Mesenchymal stem cell (in vitro differentiated cells and primary cell): ENCODE results near the gene LAIR1.

Experiments used
- DNase-seq: peaks from one replicate; pipeline ENCODE4 v3.0.0-alpha.2; 2013
- H2AFZ ChIP-seq: one replicate; pipeline ENCODE4 v1.6.1; 2013; ENCODE audit warnings: low read depth, mild to moderate bottlenecking, control low read depth, inconsistent platforms, low read length, moderate library complexity
- H2AK5ac ChIP-seq: 2 replicates; pipeline ENCODE4 v1.6.1; 2013; ENCODE audit warnings: low read length, moderate library complexity, mild to moderate bottlenecking, inconsistent platforms; ENCODE audit not compliant: severe bottlenecking
- H2BK120ac ChIP-seq: one replicate; pipeline ENCODE4 v1.6.1; 2013; ENCODE audit warnings: low read depth, mild to moderate bottlenecking, inconsistent platforms, low read length, moderate library complexity
- H2BK12ac ChIP-seq, 2 experiments: one replicate each; pipeline ENCODE4 v1.6.1; 2013; ENCODE audit warnings: inconsistent platforms in 2 of 2, low read length in 2 of 2, mild to moderate bottlenecking in 2 of 2, moderate library complexity in 2 of 2, control low read depth in 1 of 2
- H2BK15ac ChIP-seq: one replicate; pipeline ENCODE4 v1.6.1; 2013; ENCODE audit warnings: mild to moderate bottlenecking, low read depth, inconsistent platforms; ENCODE audit not compliant: poor library complexity, severe bottlenecking
- H2BK5ac ChIP-seq: 2 replicates; pipeline ENCODE4 v1.6.1; 2013; ENCODE audit warnings: low read depth, mild to moderate bottlenecking, low read length, control low read depth, inconsistent platforms; ENCODE audit not compliant: poor library complexity, severe bottlenecking
- H3K14ac ChIP-seq, 2 experiments: one replicate each; pipeline ENCODE4 v1.6.1; 2013; ENCODE audit warnings: inconsistent platforms in 2 of 2, low read length in 2 of 2, control low read depth in 1 of 2, mild to moderate bottlenecking in 1 of 2, moderate library complexity in 1 of 2
- H3K18ac ChIP-seq, 2 experiments: one replicate each; pipeline ENCODE4 v1.6.1; 2013; ENCODE audit warnings: inconsistent platforms in 2 of 2, low read length in 2 of 2, control low read depth in 1 of 2, low read depth in 1 of 2, mild to moderate bottlenecking in 1 of 2
- H3K23ac ChIP-seq, 2 experiments: one replicate each; pipeline ENCODE4 v1.6.1; 2013; ENCODE audit warnings: inconsistent platforms in 2 of 2, low read length in 2 of 2, mild to moderate bottlenecking in 2 of 2, moderate library complexity in 2 of 2, control low read depth in 1 of 2
- H3K27ac ChIP-seq: 2 replicates; pipeline ENCODE4 v1.5.1; 2013; ENCODE audit warnings: mild to moderate bottlenecking, moderate library complexity, low read length, control low read depth, inconsistent platforms; ENCODE audit not compliant: poor library complexity, severe bottlenecking
- H3K27me3 ChIP-seq, 2 experiments: 2 replicates each; pipeline versions ENCODE4 v1.6.1 to v1.7.0; 2013; ENCODE audit warnings: low read length in 2 of 2, mild to moderate bottlenecking in 2 of 2, moderate library complexity in 2 of 2, control low read depth in 1 of 2, inconsistent platforms in 1 of 2; ENCODE audit not compliant: control insufficient read depth in 1 of 2, insufficient read depth in 1 of 2
- H3K36me3 ChIP-seq, 2 experiments: 2 replicates each; pipeline versions ENCODE4 v1.6.1 to v1.7.0; 2013; ENCODE audit warnings: low read length in 2 of 2, control low read depth in 1 of 2, inconsistent platforms in 1 of 2, low read depth in 1 of 2, mild to moderate bottlenecking in 1 of 2; ENCODE audit not compliant: insufficient read depth in 2 of 2, control insufficient read depth in 1 of 2
- H3K4ac ChIP-seq, 2 experiments: one replicate each; pipeline ENCODE4 v1.6.1; 2013; ENCODE audit warnings: inconsistent platforms in 2 of 2, low read length in 2 of 2, mild to moderate bottlenecking in 2 of 2, moderate library complexity in 2 of 2, control low read depth in 1 of 2, low read depth in 1 of 2
- H3K4me1 ChIP-seq: 2 replicates; pipeline ENCODE4 v1.6.1; 2013; ENCODE audit warnings: low read depth, low read length, control low read depth; ENCODE audit not compliant: control insufficient read depth, insufficient read depth
- H3K4me2 ChIP-seq: 2 replicates; pipeline ENCODE4 v1.6.1; 2013; ENCODE audit warnings: low read length, mild to moderate bottlenecking, inconsistent platforms; ENCODE audit not compliant: poor library complexity, severe bottlenecking
- H3K4me3 ChIP-seq, 2 experiments: 2 replicates each; pipeline versions ENCODE4 v1.5.1 to v1.7.0; 2013; ENCODE audit warnings: low read length in 2 of 2, mild to moderate bottlenecking in 2 of 2, control low read depth in 1 of 2, low read depth in 1 of 2; ENCODE audit not compliant: insufficient read depth in 1 of 2
- H3K79me1 ChIP-seq: replicated peaks from 2 replicates; pipeline ENCODE4 v1.6.1; 2013; ENCODE audit warnings: mild to moderate bottlenecking, control low read depth, low read length, inconsistent platforms; ENCODE audit not compliant: poor library complexity, severe bottlenecking
- H3K9ac ChIP-seq: 2 replicates; pipeline ENCODE4 v1.7.0; 2013; ENCODE audit warnings: mild to moderate bottlenecking, low read length, moderate library complexity
- H3K9me3 ChIP-seq: 2 replicates; pipeline ENCODE4 v1.7.0; 2013; ENCODE audit warnings: mild to moderate bottlenecking, low read length; ENCODE audit not compliant: control insufficient read depth
- H4K8ac ChIP-seq: one replicate; pipeline ENCODE4 v1.6.1; 2013; ENCODE audit warnings: inconsistent platforms, mild to moderate bottlenecking, low read length, moderate library complexity
- H4K91ac ChIP-seq: one replicate; pipeline ENCODE4 v1.6.1; 2013; ENCODE audit warnings: mild to moderate bottlenecking, low read length, inconsistent platforms
- WGBS: methylation state at CpG from one replicate; pipeline ENCODE4 v1.1.7; 2013; ENCODE audit warnings: mixed read lengths; 5-methylcytosine and 5-hydroxymethylcytosine counted together

LAIR1 gene

GRCh38 chr19:54302257-54302656, 62.5 kb downstream of the LAIR1 start:
- no peak overlapping the region for H3K18ac ChIP-seq
- no peak overlapping the region for H3K4me2 ChIP-seq
- H3K23ac ChIP-seq: no peak overlapping the region
- H2BK15ac ChIP-seq: no peak overlapping the region
- no peak overlapping the region for H4K8ac ChIP-seq
- H2AFZ ChIP-seq: no peak overlapping the region
- no peak overlapping the region for H3K4me3 ChIP-seq
- no peak overlapping the region for H3K4ac ChIP-seq
- H2AK5ac ChIP-seq: no peak overlapping the region
- no peak overlapping the region for H2BK12ac ChIP-seq
- no peak overlapping the region for H3K9ac ChIP-seq
- peaks cover 0 to 11% of the 10 kb centered on the region in 2 experiments for H3K27me3 ChIP-seq
- no peaks in the 10 kb centered on the region for H3K79me1 ChIP-seq
- no peaks in the 10 kb centered on the region for H3K36me3 ChIP-seq
- no peaks in the 10 kb centered on the region for H3K4me1 ChIP-seq
- H3K9me3 ChIP-seq: no peaks in the 10 kb centered on the region
- 71% methylated on average over 4 of the region's 4 CpGs for WGBS
- no peak overlapping the region for H2BK120ac ChIP-seq
- no peak overlapping the region for H3K14ac ChIP-seq
- no peak overlapping the region for H4K91ac ChIP-seq
- DNase-seq: no peak
- H2BK5ac ChIP-seq: no peak overlapping the region
- H3K27ac ChIP-seq: no peak overlapping the region
